Central memory CD8-positive, alpha-beta T cell (primary cell): Measurements from ENCODE around the gene GRAMD1B.
A peak's percentile ranks its signal among the peaks of the same experiment; 100 is the strongest.
"Not testable (repeated sequence)": the region's sequence is repeated elsewhere in the genome, so short reads cannot be mapped to it uniquely, and the experiment has no call there.

Source experiments
- ATAC-seq: fragments of 150-1000 bp; cut with Tn5 transposase; replicated peaks from 2 replicates; pipeline ENCODE4 v1.10.0; 2022; ENCODE audit warnings: mild to moderate bottlenecking, moderate FRiP score, moderate number of reproducible peaks; ENCODE audit not compliant: poor library complexity, severe bottlenecking; ENCODE audit errors: extremely low read depth
- DNase-seq, 2 donors: peaks; one replicate each; pipeline ENCODE4 v3.0.0; 2021; ENCODE audit warnings: low spot score in 2 of 2
- H3K27ac Mint-ChIP-seq: one replicate; pipeline ENCODE4 v1.8.0; 2022; ENCODE audit warnings: low read depth, mild to moderate bottlenecking, moderate library complexity, mixed read lengths
- H3K27me3 Mint-ChIP-seq: one replicate; pipeline ENCODE4 v1.8.0; 2022; ENCODE audit warnings: mixed read lengths
- H3K36me3 Mint-ChIP-seq: one replicate; pipeline ENCODE4 v1.8.0; 2022; ENCODE audit warnings: mild to moderate bottlenecking, moderate library complexity, mixed read lengths; ENCODE audit not compliant: insufficient read depth
- H3K4me1 Mint-ChIP-seq: one replicate; pipeline ENCODE4 v1.8.0; 2022; ENCODE audit warnings: mixed read lengths
- H3K4me3 Mint-ChIP-seq: one replicate; pipeline ENCODE4 v1.8.0; 2022; ENCODE audit warnings: mild to moderate bottlenecking, moderate library complexity, mixed read lengths
- H3K9me3 Mint-ChIP-seq: one replicate; pipeline ENCODE4 v1.8.0; 2022; ENCODE audit warnings: mixed read lengths

Gene GRAMD1B

DNA sequence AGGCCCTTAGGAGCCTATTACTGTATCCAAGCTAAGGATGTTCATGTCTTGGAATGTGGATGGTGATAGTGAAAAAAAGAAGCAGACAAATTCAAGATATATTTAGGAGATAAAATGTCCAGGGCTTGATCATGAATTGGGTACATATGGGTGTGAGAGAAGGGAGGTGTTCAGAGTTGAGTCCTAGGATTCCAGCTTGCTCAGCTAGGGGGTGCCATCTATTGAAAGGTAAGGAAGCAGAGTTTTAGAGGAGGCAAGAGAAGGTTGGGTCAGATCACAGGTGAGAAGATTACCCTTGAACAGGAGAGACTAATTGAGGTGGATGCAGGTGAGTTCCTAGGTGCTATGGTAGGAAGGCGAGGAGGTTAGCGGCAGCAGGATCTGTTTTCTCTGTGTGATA, 60.5 kb downstream of the GRAMD1B start:
- peaks cover 12% of the 10 kb centered on the region for H3K4me1 Mint-ChIP-seq
- H3K27ac Mint-ChIP-seq = no peak overlapping the region
- no peaks in the 10 kb centered on the region for H3K9me3 Mint-ChIP-seq
- no peaks in the 10 kb centered on the region for H3K27me3 Mint-ChIP-seq
- no peak overlapping the region for H3K4me3 Mint-ChIP-seq
- no peaks in the 10 kb centered on the region for H3K36me3 Mint-ChIP-seq
- no peak for DNase-seq
- ATAC-seq = no peak

DNA sequence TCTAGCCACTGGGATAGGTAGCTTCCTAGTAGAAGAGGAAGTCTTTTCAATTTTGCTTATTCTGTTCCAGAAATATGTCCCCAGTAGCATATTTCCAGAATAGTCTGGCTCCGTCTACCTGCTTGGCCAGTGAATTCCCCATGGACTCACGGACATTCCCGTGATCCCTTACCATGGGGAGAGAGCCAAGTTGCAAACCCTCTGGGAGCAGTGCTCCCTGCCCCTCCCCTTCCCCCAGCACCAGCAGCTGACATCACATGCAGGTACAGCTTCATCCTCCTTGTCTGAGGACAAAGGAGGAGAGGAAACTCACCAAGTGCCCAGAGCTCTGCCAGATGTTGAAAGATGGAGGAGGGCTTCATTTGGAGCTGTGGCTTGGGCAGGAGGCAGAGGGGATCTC, 61.2 kb downstream of the GRAMD1B start:
- Mint-ChIP-seq H3K4me3 (no peak overlapping the region), H3K27me3 (no peaks in the 10 kb centered on the region), H3K36me3 (no peaks in the 10 kb centered on the region), H3K4me1 (peaks cover 12% of the 10 kb centered on the region), H3K27ac (no peak overlapping the region), H3K9me3 (no peaks in the 10 kb centered on the region)
- no peak for DNase-seq
- no peak for ATAC-seq

- no peak overlapping the region for H3K27ac Mint-ChIP-seq
- H3K27me3 Mint-ChIP-seq = no peaks in the 10 kb centered on the region
- peaks cover 12% of the 10 kb centered on the region for H3K4me1 Mint-ChIP-seq
- DNase-seq (no peak), ATAC-seq (no peak)
- no peak overlapping the region for H3K4me3 Mint-ChIP-seq
- H3K36me3 Mint-ChIP-seq = no peaks in the 10 kb centered on the region
- no peaks in the 10 kb centered on the region for H3K9me3 Mint-ChIP-seq
Observed at GRCh38 chr11:123493349-123494063, 63.4 kb downstream of the GRAMD1B start.

- Mint-ChIP-seq H3K27me3 (no peaks in the 10 kb centered on the region), H3K4me1 (peaks cover 12% of the 10 kb centered on the region), H3K36me3 (no peaks in the 10 kb centered on the region), H3K4me3 (no peak overlapping the region), H3K27ac (no peak overlapping the region), H3K9me3 (no peaks in the 10 kb centered on the region)
- DNase-seq (no peak), ATAC-seq (no peak)
Observed at GRCh38 chr11:123494195-123495050, 64.4 kb downstream of the GRAMD1B start.

GRCh38 chr11:123504401-123504800, 74.3 kb downstream of the GRAMD1B start:
- Mint-ChIP-seq H3K36me3 (peaks cover 2% of the 10 kb centered on the region), H3K27ac (no peak overlapping the region), H3K9me3 (no peaks in the 10 kb centered on the region), H3K4me1 (no peaks in the 10 kb centered on the region), H3K27me3 (no peaks in the 10 kb centered on the region), H3K4me3 (no peak overlapping the region)
- no peak for ATAC-seq
- DNase-seq = no peak

- ATAC-seq = no peak
- DNase-seq = no peak
- Mint-ChIP-seq H3K27ac (no peak overlapping the region), H3K4me1 (peaks cover under 1% of the 10 kb centered on the region), H3K36me3 (peaks cover 2% of the 10 kb centered on the region), H3K9me3 (no peaks in the 10 kb centered on the region), H3K27me3 (no peaks in the 10 kb centered on the region), H3K4me3 (no peak overlapping the region)
Observed at GRCh38 chr11:123505546-123506299, 75.7 kb downstream of the GRAMD1B start.

- ATAC-seq (no peak), DNase-seq (no peak)
- no peak overlapping the region for H3K27ac Mint-ChIP-seq
Observed at GRCh38 chr11:123507043-123507442, 77.0 kb downstream of the GRAMD1B start.

GRCh38 chr11:123509737-123510578, 79.9 kb downstream of the GRAMD1B start:
- DNase-seq (no peak), ATAC-seq (no peak)
- peaks cover 7% of the 10 kb centered on the region for H3K4me1 Mint-ChIP-seq
- no peaks in the 10 kb centered on the region for H3K27me3 Mint-ChIP-seq
- H3K4me3 Mint-ChIP-seq = no peak overlapping the region
- H3K27ac Mint-ChIP-seq = no peak overlapping the region
- peaks cover 2% of the 10 kb centered on the region for H3K36me3 Mint-ChIP-seq
- H3K9me3 Mint-ChIP-seq = no peaks in the 10 kb centered on the region

More at GRCh38 chr11:123507043-123507442, 77.0 kb downstream of the GRAMD1B start:
- H3K4me3 Mint-ChIP-seq = no peak overlapping the region
- H3K36me3 Mint-ChIP-seq = peaks cover under 1% of the 10 kb centered on the region
- no peaks in the 10 kb centered on the region for H3K27me3 Mint-ChIP-seq
- peaks cover 7% of the 10 kb centered on the region for H3K4me1 Mint-ChIP-seq
- H3K9me3 Mint-ChIP-seq = no peaks in the 10 kb centered on the region

DNA sequence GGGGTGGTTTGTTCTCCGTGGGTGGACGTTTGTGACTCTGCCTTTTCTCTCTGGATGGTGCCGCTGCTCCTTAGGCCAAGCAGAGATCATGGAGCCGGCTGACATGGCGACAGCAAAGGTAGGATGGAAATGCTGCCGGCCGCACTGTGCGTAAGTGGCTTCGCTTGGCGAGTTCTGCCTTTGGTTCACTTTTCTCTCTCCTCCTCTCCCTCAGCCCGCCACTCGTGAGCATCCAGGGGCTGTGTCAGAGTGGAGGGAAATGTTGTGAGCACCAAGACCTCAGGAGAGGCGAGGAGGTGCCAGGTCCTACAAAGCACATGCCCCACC, 80.5 kb downstream of the GRAMD1B start:
- DNase-seq (no peak), ATAC-seq (no peak)
- no peak overlapping the region for H3K4me3 Mint-ChIP-seq
- H3K27me3 Mint-ChIP-seq = no peaks in the 10 kb centered on the region
- H3K9me3 Mint-ChIP-seq = no peaks in the 10 kb centered on the region
- peaks cover 7% of the 10 kb centered on the region for H3K4me1 Mint-ChIP-seq
- no peak overlapping the region for H3K27ac Mint-ChIP-seq
- peaks cover 4% of the 10 kb centered on the region for H3K36me3 Mint-ChIP-seq

DNA sequence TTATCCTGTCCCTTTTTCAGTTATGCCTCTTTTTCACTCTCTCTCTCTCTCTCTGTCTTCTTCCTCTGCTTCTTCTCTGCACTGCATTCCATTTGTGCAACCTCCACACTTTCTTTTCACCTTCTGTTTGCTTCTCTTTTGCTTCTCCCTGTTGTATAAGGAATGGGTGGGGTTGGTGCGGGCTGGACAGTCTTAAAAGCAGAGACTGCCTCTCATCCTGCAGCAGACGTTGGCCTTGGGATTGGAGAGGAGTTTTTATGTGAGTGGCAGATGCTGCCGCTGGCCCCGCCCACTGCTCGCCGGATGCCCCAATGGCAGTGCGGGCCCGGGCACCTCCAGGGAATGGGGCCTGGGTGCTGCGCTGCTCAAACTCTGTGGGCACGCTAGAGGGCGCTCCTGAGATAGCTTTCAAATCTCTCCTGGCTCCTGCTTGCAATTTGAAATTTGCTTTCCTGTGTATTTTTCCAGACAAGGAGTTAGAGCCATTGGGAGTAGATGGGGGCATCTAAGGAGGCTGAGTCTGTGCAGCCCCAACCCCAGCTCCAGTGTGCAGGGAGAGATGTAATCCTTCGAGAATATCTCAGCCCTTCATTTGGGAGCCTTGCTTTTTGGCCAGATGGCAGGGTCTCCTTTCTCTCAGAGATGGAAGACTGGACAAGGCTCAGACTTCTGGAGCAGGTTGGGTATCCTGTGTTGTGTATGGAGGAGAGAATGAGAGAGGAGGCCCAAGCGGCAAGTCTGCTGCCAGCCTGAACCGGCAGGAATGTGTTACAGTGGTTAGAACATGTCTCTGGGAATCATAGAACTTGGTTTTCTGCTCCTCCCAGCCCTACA, 81.2 kb downstream of the GRAMD1B start:
- H3K4me1 Mint-ChIP-seq = peaks cover 7% of the 10 kb centered on the region
- H3K4me3 Mint-ChIP-seq = no peak overlapping the region
- DNase-seq (peak; percentile 32 to 34), ATAC-seq (peak; percentile 78)
- H3K9me3 Mint-ChIP-seq = no peaks in the 10 kb centered on the region
- no peak overlapping the region for H3K27ac Mint-ChIP-seq
- no peaks in the 10 kb centered on the region for H3K27me3 Mint-ChIP-seq
- peaks cover 4% of the 10 kb centered on the region for H3K36me3 Mint-ChIP-seq

- not testable (repeated sequence) for H3K4me3 Mint-ChIP-seq, H3K36me3 Mint-ChIP-seq, ATAC-seq, DNase-seq, H3K27me3 Mint-ChIP-seq, H3K9me3 Mint-ChIP-seq
- Mint-ChIP-seq H3K27ac (peak overlapping the region; percentile 71), H3K4me1 (peaks cover 22% of the 10 kb centered on the region)
Observed at GRCh38 chr11:123513309-123513708, 83.2 kb downstream of the GRAMD1B start.
